Cardiac septum (tissue), 1 donor: ENCODE measurements around the gene HCN4. TPM values are rescaled to one million over a fixed set of nuclear protein-coding genes. Genes with fewer than 3 reads are reported as not detected.
A peak's percentile ranks its signal among the peaks of the same experiment; 100 is the strongest.
"Not testable (repeated sequence)": the region's sequence is repeated elsewhere in the genome, so short reads cannot be mapped to it uniquely, and the experiment has no call there.

Experiments used
- DNase-seq: peaks from one replicate; pipeline ENCODE4 v3.0.0-alpha.2; 2020; ENCODE audit warnings: low spot score
- intact Hi-C: fragments of 100-400 bp; cut with DNase I; formaldehyde crosslinking; loops from one replicate; pipeline ENCODE4 v1.14.0; 2022
- total RNA-seq: library from RNA; stranded (reverse); fragmentation: NEBNext Ultra II Directional; extraction: Animal tissue kit (Norgen Biotek cat#: 25700); gene quantifications from one replicate; pipeline ENCODE4 v1.2.1, GENCODE V29; 2021
- donor health status: DM: no; HTN: no; CAD: no.

HCN4 gene
- total RNA-seq, 1 donor from 2014 or later: 6.2 TPM

GRCh38 chr15:73318463-73319351 lies 50.1 kb downstream of the HCN4 start:
- DNase-seq: peak; percentile 72
- intact Hi-C loops: no loop called here

GRCh38 chr15:73317651-73318462 lies 50.9 kb downstream of the HCN4 start:
- peak; percentile 68 for DNase-seq
- intact Hi-C loops: no loop called here

- DNase-seq: no peak
- intact Hi-C loops: no loop called here
Observed at GRCh38 chr15:73313861-73314260, 54.9 kb downstream of the HCN4 start.

GRCh38 chr15:73308305-73308704 lies 60.5 kb downstream of the HCN4 start:
- intact Hi-C loops: loop anchor here (5.0 kb wide), 1 partner anchor 329 kb away; no protein-coding TSS in a partner anchor

GRCh38 chr15:73305331-73306211 lies 63.2 kb downstream of the HCN4 start:
- intact Hi-C loops: loop anchor here (5.0 kb wide), 1 partner anchor 332 kb away; no protein-coding TSS in a partner anchor
- DNase-seq: no peak

More at GRCh38 chr15:73308305-73308704, 60.5 kb downstream of the HCN4 start:
- no peak for DNase-seq

- intact Hi-C loops: no loop called here
- DNase-seq: no peak
Observed at GRCh38 chr15:73303636-73304035, 65.1 kb downstream of the HCN4 start.

- DNase-seq, intact Hi-C loops: not testable (repeated sequence)
Observed at GRCh38 chr15:73300286-73300685, 68.5 kb downstream of the HCN4 start.

- intact Hi-C loops: no loop called here
- no peak for DNase-seq
Observed at GRCh38 chr15:73298522-73299245, 70.1 kb downstream of the HCN4 start.

- intact Hi-C loops: no loop called here
- no peak for DNase-seq
Observed at GRCh38 chr15:73296609-73297353, 72.0 kb downstream of the HCN4 start.

- peak; percentile 82 for DNase-seq
Observed at GRCh38 chr15:73295630-73296286, 73.0 kb downstream of the HCN4 start.

GRCh38 chr15:73293773-73294172 lies 75.0 kb downstream of the HCN4 start:
- DNase-seq: no peak
- intact Hi-C loops: no loop called here

More at GRCh38 chr15:73295630-73296286, 73.0 kb downstream of the HCN4 start:
- intact Hi-C loops: no loop called here

- intact Hi-C loops: no loop called here
- DNase-seq: no peak
Observed at GRCh38 chr15:73291441-73291840, 77.3 kb downstream of the HCN4 start.

GRCh38 chr15:73287019-73287418 lies 81.7 kb downstream of the HCN4 start:
- DNase-seq: no peak
- intact Hi-C loops: no loop called here

- intact Hi-C loops: no loop called here
Observed at GRCh38 chr15:73286311-73286710, 82.4 kb downstream of the HCN4 start.

GRCh38 chr15:73284090-73284716 lies 84.6 kb downstream of the HCN4 start:
- DNase-seq: no peak
- intact Hi-C loops: no loop called here

More at GRCh38 chr15:73286311-73286710, 82.4 kb downstream of the HCN4 start:
- no peak for DNase-seq

- intact Hi-C loops: no loop called here
- DNase-seq: no peak
Observed at GRCh38 chr15:73283366-73283962, 85.3 kb downstream of the HCN4 start.
